Neural progenitor cell (in vitro differentiated cells): ENCODE results near the gene SPNS3. TPM values are rescaled to one million over a fixed set of nuclear protein-coding genes. Genes with fewer than 3 reads are reported as not detected.

Experiments
- DNase-seq: peaks from one replicate; pipeline ENCODE4 v3.0.0-alpha.2; 2016; ENCODE audit warnings: low spot score
- H2AFZ ChIP-seq: fragments of 200-600 bp; sonication (generic); replicated peaks from 2 replicates; pipeline ENCODE4 v1.6.1; 2016; ENCODE audit warnings: antibody characterized with exemption
- H3F3A ChIP-seq: fragments of 200-600 bp; sonication (generic); 2 replicates; pipeline ENCODE4 v1.6.1; 2016; ENCODE audit warnings: antibody characterized with exemption, low read depth
- H3K27ac ChIP-seq: fragments of 200-600 bp; sonication (generic); 2 replicates; pipeline ENCODE4 v1.5.1; 2016; ENCODE audit warnings: mild to moderate bottlenecking
- H3K27me3 ChIP-seq: fragments of 200-600 bp; sonication (generic); 2 replicates; pipeline ENCODE4 v1.6.1; 2016; ENCODE audit warnings: mild to moderate bottlenecking, moderate library complexity
- H3K36me3 ChIP-seq: fragments of 200-600 bp; sonication (generic); 2 replicates; pipeline ENCODE4 v1.5.1; 2016
- H3K4me1 ChIP-seq: fragments of 200-600 bp; sonication (generic); 2 replicates; pipeline ENCODE4 v1.6.1; 2016; ENCODE audit warnings: mixed run types
- H3K4me2 ChIP-seq: fragments of 200-600 bp; sonication (generic); 2 replicates; pipeline ENCODE4 v1.6.1; 2016
- H3K4me3 ChIP-seq: fragments of 200-600 bp; sonication (generic); 2 replicates; pipeline ENCODE4 v1.5.1; 2016
- H3K79me2 ChIP-seq: fragments of 200-600 bp; sonication (generic); 2 replicates; pipeline ENCODE4 v1.6.1; 2016; ENCODE audit warnings: low read depth
- H3K9ac ChIP-seq: fragments of 200-600 bp; sonication (generic); 2 replicates; pipeline ENCODE4 v1.6.1; 2016
- H3K9me3 ChIP-seq: fragments of 200-600 bp; sonication (generic); 2 replicates; pipeline ENCODE4 v1.5.1; 2016; ENCODE audit warnings: low read depth
- H4K20me1 ChIP-seq: fragments of 200-600 bp; sonication (generic); 2 replicates; pipeline ENCODE4 v1.6.1; 2016; ENCODE audit warnings: low read depth
- H3K27ac Mint-ChIP-seq: 3 replicates; pipeline ENCODE4 v1.8.0; 2021; ENCODE audit warnings: mixed read lengths
- H3K27me3 Mint-ChIP-seq: 2 replicates; pipeline ENCODE4 v1.8.0; 2022; ENCODE audit warnings: low read depth, mild to moderate bottlenecking, inconsistent platforms, moderate library complexity, mixed read lengths; ENCODE audit not compliant: insufficient read depth
- H3K36me3 Mint-ChIP-seq: 3 replicates; pipeline ENCODE4 v1.8.0; 2021; ENCODE audit warnings: mixed read lengths
- H3K4me1 Mint-ChIP-seq: 3 replicates; pipeline ENCODE4 v1.8.0; 2021; ENCODE audit warnings: mixed read lengths
- H3K4me3 Mint-ChIP-seq: 3 replicates; pipeline ENCODE4 v1.8.0; 2021; ENCODE audit warnings: mild to moderate bottlenecking, moderate library complexity, mixed read lengths
- H3K9me3 Mint-ChIP-seq: 3 replicates; pipeline ENCODE4 v1.8.0; 2020; ENCODE audit warnings: mixed read lengths
- EZH2 ChIP-seq: fragments of 200-600 bp; sonication (generic); IDR thresholded peaks from 2 replicates; pipeline ENCODE4 v1.6.1; 2017; ENCODE audit warnings: antibody characterized with exemption, mild to moderate bottlenecking, moderate library complexity
- EZH2phosphoT487 ChIP-seq: fragments of 200-600 bp; sonication (generic); IDR thresholded peaks from 2 replicates; pipeline ENCODE4 v1.6.1; 2017; ENCODE audit warnings: antibody characterized with exemption
- total RNA-seq: library from RNA; depleted of rRNA; stranded (reverse); fragments of >200 nt; gene quantifications from 2 replicates; pipeline ENCODE4 v1.2.3, GENCODE V29; 2015; ENCODE audit warnings: low replicate concordance
- TF ChIP-seq, protein P1 (sequence below): fragments of 200-600 bp; sonication (generic); IDR thresholded peaks from 2 replicates; pipeline ENCODE4 v1.5.1; 2017; ENCODE audit warnings: antibody characterized with exemption, mild to moderate bottlenecking

The SPNS3 gene
- total RNA-seq, 1 donor from 2014 or later, result not detected

DNA sequence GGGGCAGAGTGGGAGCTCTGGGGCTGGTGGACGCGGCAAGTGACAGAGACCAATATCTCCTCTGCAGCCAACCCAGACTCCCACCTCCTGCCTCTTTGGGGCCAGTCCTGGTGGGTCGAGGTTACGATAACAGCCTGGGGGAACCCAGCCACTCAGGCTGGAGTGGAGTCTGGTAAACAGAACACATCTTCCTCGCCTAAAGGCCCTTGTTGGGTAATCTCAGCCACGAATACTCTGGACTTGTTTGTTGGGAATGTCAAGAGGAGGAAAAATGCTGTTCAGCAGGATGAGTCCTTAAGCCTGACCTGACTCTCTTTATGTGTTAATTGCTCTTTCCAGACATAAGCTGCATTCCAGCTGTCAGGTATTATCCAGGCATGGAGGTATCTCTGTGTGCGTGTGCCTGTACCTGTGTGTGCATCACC lies 56.9 kb downstream of the SPNS3 start:
- Mint-ChIP-seq H3K4me3 (no peak overlapping the region), H3K36me3 (no peaks in the 10 kb centered on the region), H3K27me3 (peaks cover 11% of the 10 kb centered on the region), H3K9me3 (no peaks in the 10 kb centered on the region), H3K4me1 (peaks cover 15% of the 10 kb centered on the region), H3K27ac (no peak overlapping the region)
- H3K27me3 ChIP-seq, result peaks cover 4% of the 10 kb centered on the region
- H3K4me3 ChIP-seq, result no peak overlapping the region
- no peak overlapping the region for H3K9ac ChIP-seq
- TF ChIP-seq, protein P1, sequence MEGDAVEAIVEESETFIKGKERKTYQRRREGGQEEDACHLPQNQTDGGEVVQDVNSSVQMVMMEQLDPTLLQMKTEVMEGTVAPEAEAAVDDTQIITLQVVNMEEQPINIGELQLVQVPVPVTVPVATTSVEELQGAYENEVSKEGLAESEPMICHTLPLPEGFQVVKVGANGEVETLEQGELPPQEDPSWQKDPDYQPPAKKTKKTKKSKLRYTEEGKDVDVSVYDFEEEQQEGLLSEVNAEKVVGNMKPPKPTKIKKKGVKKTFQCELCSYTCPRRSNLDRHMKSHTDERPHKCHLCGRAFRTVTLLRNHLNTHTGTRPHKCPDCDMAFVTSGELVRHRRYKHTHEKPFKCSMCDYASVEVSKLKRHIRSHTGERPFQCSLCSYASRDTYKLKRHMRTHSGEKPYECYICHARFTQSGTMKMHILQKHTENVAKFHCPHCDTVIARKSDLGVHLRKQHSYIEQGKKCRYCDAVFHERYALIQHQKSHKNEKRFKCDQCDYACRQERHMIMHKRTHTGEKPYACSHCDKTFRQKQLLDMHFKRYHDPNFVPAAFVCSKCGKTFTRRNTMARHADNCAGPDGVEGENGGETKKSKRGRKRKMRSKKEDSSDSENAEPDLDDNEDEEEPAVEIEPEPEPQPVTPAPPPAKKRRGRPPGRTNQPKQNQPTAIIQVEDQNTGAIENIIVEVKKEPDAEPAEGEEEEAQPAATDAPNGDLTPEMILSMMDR, result no peak
- no peak for TF ChIP-seq EZH2phosphoT487
- no peak for TF ChIP-seq EZH2
- no peak overlapping the region for H3K4me2 ChIP-seq
- no peak for DNase-seq
- no peaks in the 10 kb centered on the region for H3K4me1 ChIP-seq
- no peaks in the 10 kb centered on the region for H3K9me3 ChIP-seq
- H4K20me1 ChIP-seq, result peaks cover 12% of the 10 kb centered on the region
- H3K79me2 ChIP-seq, result no peaks in the 10 kb centered on the region
- H2AFZ ChIP-seq, result no peak overlapping the region
- no peaks in the 10 kb centered on the region for H3K36me3 ChIP-seq
- H3F3A ChIP-seq, result no peaks in the 10 kb centered on the region
- H3K27ac ChIP-seq, result no peak overlapping the region

DNA sequence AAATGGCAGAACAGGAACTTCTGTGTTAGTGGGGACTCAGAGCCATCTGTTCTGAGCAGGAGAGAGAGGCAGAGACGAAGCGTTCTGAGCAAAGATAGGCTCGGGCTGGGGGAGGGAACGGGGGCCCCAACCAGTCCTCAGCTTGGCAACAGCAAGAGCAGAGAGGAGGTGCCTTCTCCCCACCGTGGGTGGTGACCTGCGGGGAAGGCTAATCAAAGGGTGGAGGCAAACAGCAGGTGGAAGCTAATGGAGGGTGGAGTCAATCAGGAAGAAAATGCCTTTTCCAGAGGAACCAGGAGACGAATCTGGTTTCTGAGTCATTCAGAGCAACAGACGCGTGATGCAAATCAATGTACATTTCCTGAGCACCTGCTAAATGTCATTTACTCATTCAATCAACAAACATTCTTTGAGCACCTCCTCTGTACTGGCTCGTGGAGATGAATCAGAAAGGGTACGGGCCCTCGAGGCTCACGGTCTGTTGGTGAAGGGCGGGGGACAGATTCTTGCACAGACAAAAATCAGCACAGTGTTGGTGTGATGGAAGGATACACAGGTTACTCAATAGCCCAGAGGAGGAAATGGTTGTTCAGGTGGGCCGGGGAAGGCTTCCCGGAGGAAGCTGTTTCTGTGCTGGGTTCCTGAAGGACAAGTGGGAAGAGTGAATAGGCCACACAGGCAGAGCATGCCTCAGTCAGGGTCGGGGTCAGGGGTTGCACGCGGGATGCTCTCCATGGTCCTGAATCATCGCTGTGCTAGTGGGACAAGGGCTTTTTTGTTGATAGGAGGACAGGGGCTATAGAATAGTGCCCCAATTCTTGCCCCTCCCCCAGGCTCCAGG lies 59.2 kb downstream of the SPNS3 start:
- Histone ChIP-seq H3K79me2 (no peaks in the 10 kb centered on the region), H3K27me3 (peaks cover 27% of the 10 kb centered on the region), H3K4me2 (no peak overlapping the region), H4K20me1 (peaks cover 18% of the 10 kb centered on the region), H3K9ac (no peak overlapping the region), H3F3A (no peaks in the 10 kb centered on the region), H3K27ac (no peak overlapping the region), H3K4me1 (no peaks in the 10 kb centered on the region), H2AFZ (no peak overlapping the region), H3K4me3 (no peak overlapping the region), H3K9me3 (no peaks in the 10 kb centered on the region), H3K36me3 (no peaks in the 10 kb centered on the region)
- Mint-ChIP-seq H3K4me3 (peak overlapping the region; percentile 13), H3K36me3 (no peaks in the 10 kb centered on the region), H3K27ac (no peak overlapping the region), H3K9me3 (no peaks in the 10 kb centered on the region), H3K27me3 (peaks cover 22% of the 10 kb centered on the region), H3K4me1 (peaks cover 15% of the 10 kb centered on the region)
- DNase-seq, result peak; percentile 90
- TF ChIP-seq EZH2phosphoT487 (no peak), EZH2 (no peak)
- TF ChIP-seq, protein P1, result no peak

DNA sequence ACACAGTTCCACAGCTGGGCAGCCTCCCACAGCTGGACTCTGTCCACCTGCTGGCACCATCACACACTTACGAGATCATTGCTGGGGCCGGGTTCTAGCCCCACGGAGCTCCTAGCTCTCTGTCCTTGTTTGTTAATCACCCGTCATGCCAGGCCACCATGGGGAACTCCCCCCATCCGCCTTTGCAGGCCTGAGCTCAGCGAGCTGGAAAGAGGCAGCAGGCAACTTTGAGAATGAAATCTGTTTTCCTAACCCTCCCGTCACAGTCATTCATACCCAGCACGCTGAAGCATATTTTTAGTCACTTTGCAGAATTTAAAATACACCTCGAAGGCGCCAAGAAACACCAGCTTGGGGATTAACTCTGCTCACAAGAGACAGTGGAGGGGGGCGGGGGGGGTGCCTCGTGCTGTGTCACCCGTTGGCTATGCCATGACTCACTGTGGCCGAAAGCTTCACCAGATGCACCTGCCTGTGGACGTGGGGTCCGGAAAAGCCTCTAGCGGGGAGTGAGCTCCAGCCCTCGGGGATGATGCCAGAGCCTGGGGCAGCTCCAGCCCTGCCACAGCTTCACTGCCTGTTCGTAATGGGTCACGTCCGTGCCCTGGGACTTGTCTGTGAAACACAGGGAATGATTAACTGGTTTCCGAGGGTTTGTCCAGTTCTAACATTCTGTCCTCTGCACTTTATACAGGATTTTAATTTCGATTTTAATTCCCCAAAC lies 63.5 kb downstream of the SPNS3 start:
- H3K4me3 Mint-ChIP-seq, result peak overlapping the region; percentile 76

More for the DNA sequence above, 63.5 kb downstream of the SPNS3 start:
- TF ChIP-seq, protein P1, result no peak
- TF ChIP-seq EZH2, result no peak
- TF ChIP-seq EZH2phosphoT487, result no peak
- H2AFZ ChIP-seq, result no peak overlapping the region
- H3K79me2 ChIP-seq, result no peaks in the 10 kb centered on the region
- no peak overlapping the region for H3K27ac ChIP-seq
- H3K4me2 ChIP-seq, result no peak overlapping the region
- Mint-ChIP-seq H3K27ac (no peak overlapping the region), H3K9me3 (no peaks in the 10 kb centered on the region), H3K27me3 (peaks cover 45% of the 10 kb centered on the region), H3K4me1 (peaks cover 23% of the 10 kb centered on the region), H3K36me3 (no peaks in the 10 kb centered on the region)
- H3K9me3 ChIP-seq, result no peaks in the 10 kb centered on the region
- H3K36me3 ChIP-seq, result no peaks in the 10 kb centered on the region
- H4K20me1 ChIP-seq, result peaks cover 38% of the 10 kb centered on the region
- H3K27me3 ChIP-seq, result peaks cover 68% of the 10 kb centered on the region
- peaks cover 11% of the 10 kb centered on the region for H3K4me1 ChIP-seq
- peaks cover 15% of the 10 kb centered on the region for H3F3A ChIP-seq
- DNase-seq, result no peak
- no peak overlapping the region for H3K4me3 ChIP-seq
- no peak overlapping the region for H3K9ac ChIP-seq
